HCT116 (cell line): Measurements from ENCODE around the gene ZFP3. TPM values are rescaled to one million over a fixed set of nuclear protein-coding genes. Genes with fewer than 3 reads are reported as not detected.

ENCODE experiments used
- ATAC-seq: fragments of 200-7000 bp; cut with Tn5 transposase; 2 replicates; pipeline ENCODE4 v1.9.1; 2020; ENCODE audit warnings: mild to moderate bottlenecking, moderate library complexity
- BruUV-seq: library from RNA; stranded (reverse); fragments of 400-500 nt; replicated peaks from 2 replicates; lab custom pipeline; 2021; lab: Mats Ljungman, UMichigan
- CTCF ChIA-PET: fragments of 300-600 bp; sonication (Branson Sonifier 250); formaldehyde crosslinking; loops from one replicate; lab custom pipeline; 2021; ENCODE audit warnings: antibody characterized with exemption; lab: Charles Lee
- POLR2A ChIA-PET: fragments of 300-600, 350-600 bp; sonication (Branson Sonifier 250); formaldehyde crosslinking; loops from one replicate; lab custom pipeline; 2021; ENCODE audit warnings: antibody characterized with exemption; lab: Charles Lee
- RAD21 ChIA-PET, 2 experiments: fragments of 300-600 bp; sonication (Branson Sonifier 250); formaldehyde crosslinking; loops; one replicate each; lab custom pipeline; 2023; ENCODE audit warnings: low total read pairs in 2 of 2; ENCODE audit not compliant: uncharacterized antibody in 2 of 2, unreplicated experiment in 2 of 2, low non-redundant PET in 1 of 2; lab: Charles Lee
- DNase-seq: peaks from one replicate; pipeline ENCODE4 v3.0.0-alpha.2; 2010; ENCODE audit warnings: low read depth, low spot score
- H2AFZ ChIP-seq: fragments of 200-600 bp; shearing (Covaris generic), sonication (generic); 2 replicates; pipeline ENCODE4 v1.6.1; 2017; ENCODE audit warnings: low read depth, mixed run types, mixed read lengths, antibody characterized with exemption, low read length; ENCODE audit not compliant: poor library complexity, severe bottlenecking
- H3K27ac ChIP-seq: 2 replicates; pipeline ENCODE4 v1.5.1; 2012; ENCODE audit warnings: low read depth, low read length
- H3K27me3 ChIP-seq: fragments of 200-600 bp; sonication (generic); 2 replicates; pipeline ENCODE4 v1.6.1; 2016; ENCODE audit warnings: mixed run types, low read length, mixed read lengths; ENCODE audit not compliant: insufficient read depth
- H3K36me3 ChIP-seq, 2 experiments: fragments of 200-500 bp in 1 of 2; fragments of 200-600 bp in 1 of 2; sonication (Bioruptor generic) in 1 of 2; sonication (generic) in 1 of 2; 2 replicates each; pipeline versions ENCODE4 v1.5.1 to v1.6.1; 2014 to 2016; ENCODE audit warnings: low read length in 2 of 2, inconsistent platforms in 1 of 2, mixed read lengths in 1 of 2, mixed run types in 1 of 2; ENCODE audit not compliant: insufficient read depth in 2 of 2, control insufficient read depth in 1 of 2
- H3K4me1 ChIP-seq, 2 experiments: fragments of 200-600 bp in 1 of 2; sonication (generic) in 1 of 2; 2 replicates each; pipeline versions ENCODE4 v1.5.1 to v1.6.1; 2012 to 2017; ENCODE audit warnings: low read length in 2 of 2, inconsistent platforms in 1 of 2, mild to moderate bottlenecking in 1 of 2, mixed read lengths in 1 of 2, mixed run types in 1 of 2, moderate library complexity in 1 of 2; ENCODE audit not compliant: insufficient read depth in 2 of 2, control insufficient read depth in 1 of 2
- H3K4me2 ChIP-seq: fragments of 200-600 bp; sonication (generic); 2 replicates; pipeline ENCODE4 v1.6.1; 2017; ENCODE audit warnings: mixed run types, low read length, mixed read lengths
- H3K4me3 ChIP-seq, 2 experiments: fragments of 200-600 bp in 1 of 2; sonication (generic) in 1 of 2; replicated peaks in 1 of 2; 2 replicates each; pipeline ENCODE4 v1.5.1; 2011 to 2016; ENCODE audit warnings: low read length in 2 of 2, control low read depth in 1 of 2, low read depth in 1 of 2, mild to moderate bottlenecking in 1 of 2, mixed read lengths in 1 of 2, mixed run types in 1 of 2
- H3K79me2 ChIP-seq: fragments of 200-600 bp; sonication (generic); 2 replicates; pipeline ENCODE4 v1.6.1; 2017; ENCODE audit warnings: mild to moderate bottlenecking, mixed run types, low read length, moderate library complexity, mixed read lengths; ENCODE audit not compliant: insufficient read depth
- H3K9ac ChIP-seq: fragments of 200-600 bp; sonication (generic); 2 replicates; pipeline ENCODE4 v1.6.1; 2016; ENCODE audit warnings: low read length, mixed read lengths
- H3K9me2 ChIP-seq: fragments of 200-600 bp; sonication (generic), shearing (Covaris generic); 2 replicates; pipeline ENCODE4 v1.6.1; 2017; ENCODE audit warnings: mixed run types, mild to moderate bottlenecking, moderate library complexity; ENCODE audit not compliant: insufficient read depth
- H3K9me3 ChIP-seq, 2 experiments: fragments of 200-500 bp in 1 of 2; fragments of 200-600 bp in 1 of 2; sonication (Bioruptor generic) in 1 of 2; sonication (generic) in 1 of 2; 2 replicates each; pipeline ENCODE4 v1.6.1; 2014 to 2017; ENCODE audit warnings: low read length in 2 of 2, mixed read lengths in 2 of 2, inconsistent platforms in 1 of 2, low read depth in 1 of 2, mild to moderate bottlenecking in 1 of 2, mixed run types in 1 of 2, moderate library complexity in 1 of 2; ENCODE audit not compliant: control insufficient read depth in 1 of 2, insufficient read depth in 1 of 2
- H4K20me1 ChIP-seq: fragments of 200-600 bp; sonication (generic), shearing (Covaris generic); 2 replicates; pipeline ENCODE4 v1.6.1; 2017; ENCODE audit warnings: mixed run types, mild to moderate bottlenecking, moderate library complexity; ENCODE audit not compliant: insufficient read depth
- CBX3 ChIP-seq: IDR thresholded peaks from 2 replicates; pipeline ENCODE4 v1.6.1; 2012; ENCODE audit warnings: low read depth
- CEBPB ChIP-seq: IDR thresholded peaks from 2 replicates; pipeline ENCODE4 v1.6.1; 2012; ENCODE audit warnings: low read depth
- ELF1 ChIP-seq: IDR thresholded peaks from 2 replicates; pipeline ENCODE4 v1.6.1; 2012; ENCODE audit warnings: low read depth, borderline replicate concordance
- JUND ChIP-seq: IDR thresholded peaks from 2 replicates; pipeline ENCODE4 v1.6.1; 2012
- POLR2A ChIP-seq: IDR thresholded peaks from 2 replicates; pipeline ENCODE4 v1.7.0; 2011; ENCODE audit warnings: borderline replicate concordance; ENCODE audit not compliant: insufficient read depth, insufficient read length; ENCODE audit errors: extremely low read depth
- POLR2AphosphoS5 ChIP-seq: IDR thresholded peaks from 2 replicates; pipeline ENCODE4 v1.6.1; 2011; ENCODE audit warnings: mild to moderate bottlenecking, low read depth, low read length, moderate library complexity
- SIN3A ChIP-seq: IDR thresholded peaks from 2 replicates; pipeline ENCODE4 v1.6.1; 2012; ENCODE audit warnings: low read depth
- SP1 ChIP-seq: IDR thresholded peaks from 2 replicates; pipeline ENCODE4 v1.6.1; 2012; ENCODE audit warnings: low read depth
- SRF ChIP-seq: IDR thresholded peaks from 2 replicates; pipeline ENCODE4 v1.6.1; 2012; ENCODE audit warnings: low read depth
- YY1 ChIP-seq: IDR thresholded peaks from 2 replicates; pipeline ENCODE4 v1.6.1; 2011; ENCODE audit warnings: low read length, low read depth, moderate library complexity, mild to moderate bottlenecking; ENCODE audit not compliant: insufficient replicate concordance; ENCODE audit errors: extremely low read depth
- intact Hi-C: fragments of 100-400 bp; cut with micrococcal nuclease; formaldehyde crosslinking; loops from 2 replicates; pipeline ENCODE4 v1.10.0; 2022
- total RNA-seq: library from RNA; stranded (reverse); gene quantifications from one replicate; pipeline ENCODE4 v1.2.1, GENCODE V29; 2021; ENCODE audit not compliant: unreplicated experiment
- TF ChIP-seq, protein P1 (sequence below): IDR thresholded peaks from 2 replicates; pipeline ENCODE4 v1.6.1; 2012; ENCODE audit warnings: low read depth
- TF ChIP-seq, protein P2 (sequence below): IDR thresholded peaks from 2 replicates; pipeline ENCODE4 v1.6.1; 2012
- TF ChIP-seq, protein P3 (sequence below): IDR thresholded peaks from 2 replicates; pipeline ENCODE4 v1.6.1; 2011; ENCODE audit warnings: mild to moderate bottlenecking, low read length, moderate library complexity; ENCODE audit not compliant: insufficient replicate concordance; ENCODE audit errors: extremely low read depth
- TF ChIP-seq, protein P4 (sequence below), 3 experiments: fragments of 200-600 bp in 1 of 3; sonication (generic) in 1 of 3; IDR thresholded peaks in 2 of 3; conservative IDR thresholded peaks in 1 of 3; 2 replicates each; pipeline ENCODE4 v1.5.1; 2012 to 2017; ENCODE audit warnings: low read depth in 2 of 3, low read length in 2 of 3, antibody characterized with exemption in 1 of 3, borderline replicate concordance in 1 of 3, control low read depth in 1 of 3, mild to moderate bottlenecking in 1 of 3, mixed read lengths in 1 of 3, mixed run types in 1 of 3, moderate library complexity in 1 of 3; ENCODE audit not compliant: insufficient read depth in 1 of 3

The ZFP3 gene
- total RNA-seq, 1 experiment from 2014 or later = 0.05 TPM

DNA sequence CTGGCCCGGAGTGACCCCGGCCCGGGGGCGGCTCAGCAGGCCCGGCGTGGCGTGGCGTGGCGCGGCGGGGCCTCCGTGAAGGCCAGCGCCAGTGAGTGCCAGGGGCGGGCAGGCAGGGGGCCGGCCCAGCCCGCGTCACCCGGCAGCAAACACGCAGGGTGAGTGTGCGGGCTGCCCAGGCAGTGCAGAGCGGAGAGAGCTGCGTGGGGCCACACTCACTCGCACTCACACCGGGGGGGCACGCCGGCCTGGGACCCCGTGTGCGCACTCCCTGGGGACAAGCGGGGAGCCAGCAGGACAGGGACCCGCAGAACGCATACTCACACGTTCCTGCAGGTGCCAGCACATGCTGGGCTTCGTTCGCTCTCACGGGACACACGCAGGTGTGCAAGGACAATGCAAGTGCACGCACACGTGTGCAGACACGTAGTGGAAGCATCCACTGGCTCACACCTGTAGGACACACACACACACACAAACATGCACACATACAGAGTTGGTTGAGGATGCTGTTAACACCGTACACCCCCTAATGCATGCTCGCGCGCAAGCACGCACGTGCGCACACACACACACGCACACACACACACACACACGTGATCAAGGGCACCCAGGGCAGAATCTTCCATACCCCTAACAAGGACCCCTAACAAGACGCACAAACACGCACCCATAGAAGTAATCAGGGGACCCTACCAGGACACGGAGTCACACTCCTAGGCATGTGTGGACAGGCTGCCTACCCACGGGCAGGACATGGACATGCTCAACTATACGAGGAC is 45.3 kb downstream of the ZFP3 start:
- DNase-seq (no peak), ATAC-seq (no peak)
- H3K27ac ChIP-seq = no peak overlapping the region
- no peak overlapping the region for H2AFZ ChIP-seq
- H3K79me2 ChIP-seq = no peaks in the 10 kb centered on the region
- no peak overlapping the region for H3K4me3 ChIP-seq
- no TSS peak for BruUV-seq
- 0 out of 2 replicates have a peak, but pooled peaks cover 2% of the 10 kb centered on the region for H3K27me3 ChIP-seq
- no peaks in the 10 kb centered on the region for H4K20me1 ChIP-seq
- TF ChIP-seq SRF = no peak
- TF ChIP-seq SP1 = no peak
- no peak for TF ChIP-seq POLR2A
- TF ChIP-seq, protein P1, sequence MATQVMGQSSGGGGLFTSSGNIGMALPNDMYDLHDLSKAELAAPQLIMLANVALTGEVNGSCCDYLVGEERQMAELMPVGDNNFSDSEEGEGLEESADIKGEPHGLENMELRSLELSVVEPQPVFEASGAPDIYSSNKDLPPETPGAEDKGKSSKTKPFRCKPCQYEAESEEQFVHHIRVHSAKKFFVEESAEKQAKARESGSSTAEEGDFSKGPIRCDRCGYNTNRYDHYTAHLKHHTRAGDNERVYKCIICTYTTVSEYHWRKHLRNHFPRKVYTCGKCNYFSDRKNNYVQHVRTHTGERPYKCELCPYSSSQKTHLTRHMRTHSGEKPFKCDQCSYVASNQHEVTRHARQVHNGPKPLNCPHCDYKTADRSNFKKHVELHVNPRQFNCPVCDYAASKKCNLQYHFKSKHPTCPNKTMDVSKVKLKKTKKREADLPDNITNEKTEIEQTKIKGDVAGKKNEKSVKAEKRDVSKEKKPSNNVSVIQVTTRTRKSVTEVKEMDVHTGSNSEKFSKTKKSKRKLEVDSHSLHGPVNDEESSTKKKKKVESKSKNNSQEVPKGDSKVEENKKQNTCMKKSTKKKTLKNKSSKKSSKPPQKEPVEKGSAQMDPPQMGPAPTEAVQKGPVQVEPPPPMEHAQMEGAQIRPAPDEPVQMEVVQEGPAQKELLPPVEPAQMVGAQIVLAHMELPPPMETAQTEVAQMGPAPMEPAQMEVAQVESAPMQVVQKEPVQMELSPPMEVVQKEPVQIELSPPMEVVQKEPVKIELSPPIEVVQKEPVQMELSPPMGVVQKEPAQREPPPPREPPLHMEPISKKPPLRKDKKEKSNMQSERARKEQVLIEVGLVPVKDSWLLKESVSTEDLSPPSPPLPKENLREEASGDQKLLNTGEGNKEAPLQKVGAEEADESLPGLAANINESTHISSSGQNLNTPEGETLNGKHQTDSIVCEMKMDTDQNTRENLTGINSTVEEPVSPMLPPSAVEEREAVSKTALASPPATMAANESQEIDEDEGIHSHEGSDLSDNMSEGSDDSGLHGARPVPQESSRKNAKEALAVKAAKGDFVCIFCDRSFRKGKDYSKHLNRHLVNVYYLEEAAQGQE = no peak
- TF ChIP-seq YY1 = no peak
- no peak for TF ChIP-seq JUND
- TF ChIP-seq CEBPB = no peak
- TF ChIP-seq POLR2AphosphoS5 = no peak
- TF ChIP-seq SIN3A = no peak
- TF ChIP-seq, protein P2, sequence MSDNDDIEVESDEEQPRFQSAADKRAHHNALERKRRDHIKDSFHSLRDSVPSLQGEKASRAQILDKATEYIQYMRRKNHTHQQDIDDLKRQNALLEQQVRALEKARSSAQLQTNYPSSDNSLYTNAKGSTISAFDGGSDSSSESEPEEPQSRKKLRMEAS = no peak
- no peak for TF ChIP-seq ELF1
- TF ChIP-seq CBX3 = no peak
- TF ChIP-seq, protein P3, sequence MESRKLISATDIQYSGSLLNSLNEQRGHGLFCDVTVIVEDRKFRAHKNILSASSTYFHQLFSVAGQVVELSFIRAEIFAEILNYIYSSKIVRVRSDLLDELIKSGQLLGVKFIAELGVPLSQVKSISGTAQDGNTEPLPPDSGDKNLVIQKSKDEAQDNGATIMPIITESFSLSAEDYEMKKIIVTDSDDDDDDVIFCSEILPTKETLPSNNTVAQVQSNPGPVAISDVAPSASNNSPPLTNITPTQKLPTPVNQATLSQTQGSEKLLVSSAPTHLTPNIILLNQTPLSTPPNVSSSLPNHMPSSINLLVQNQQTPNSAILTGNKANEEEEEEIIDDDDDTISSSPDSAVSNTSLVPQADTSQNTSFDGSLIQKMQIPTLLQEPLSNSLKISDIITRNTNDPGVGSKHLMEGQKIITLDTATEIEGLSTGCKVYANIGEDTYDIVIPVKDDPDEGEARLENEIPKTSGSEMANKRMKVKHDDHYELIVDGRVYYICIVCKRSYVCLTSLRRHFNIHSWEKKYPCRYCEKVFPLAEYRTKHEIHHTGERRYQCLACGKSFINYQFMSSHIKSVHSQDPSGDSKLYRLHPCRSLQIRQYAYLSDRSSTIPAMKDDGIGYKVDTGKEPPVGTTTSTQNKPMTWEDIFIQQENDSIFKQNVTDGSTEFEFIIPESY = no peak
- TF ChIP-seq, protein P4, sequence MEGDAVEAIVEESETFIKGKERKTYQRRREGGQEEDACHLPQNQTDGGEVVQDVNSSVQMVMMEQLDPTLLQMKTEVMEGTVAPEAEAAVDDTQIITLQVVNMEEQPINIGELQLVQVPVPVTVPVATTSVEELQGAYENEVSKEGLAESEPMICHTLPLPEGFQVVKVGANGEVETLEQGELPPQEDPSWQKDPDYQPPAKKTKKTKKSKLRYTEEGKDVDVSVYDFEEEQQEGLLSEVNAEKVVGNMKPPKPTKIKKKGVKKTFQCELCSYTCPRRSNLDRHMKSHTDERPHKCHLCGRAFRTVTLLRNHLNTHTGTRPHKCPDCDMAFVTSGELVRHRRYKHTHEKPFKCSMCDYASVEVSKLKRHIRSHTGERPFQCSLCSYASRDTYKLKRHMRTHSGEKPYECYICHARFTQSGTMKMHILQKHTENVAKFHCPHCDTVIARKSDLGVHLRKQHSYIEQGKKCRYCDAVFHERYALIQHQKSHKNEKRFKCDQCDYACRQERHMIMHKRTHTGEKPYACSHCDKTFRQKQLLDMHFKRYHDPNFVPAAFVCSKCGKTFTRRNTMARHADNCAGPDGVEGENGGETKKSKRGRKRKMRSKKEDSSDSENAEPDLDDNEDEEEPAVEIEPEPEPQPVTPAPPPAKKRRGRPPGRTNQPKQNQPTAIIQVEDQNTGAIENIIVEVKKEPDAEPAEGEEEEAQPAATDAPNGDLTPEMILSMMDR (IDR thresholded peaks at IDR 0.05 in 2 of 3, conservative IDR thresholded peaks at IDR 0.05 in 1 of 3; ENCODE audit: borderline replicate concordance in 1 of 3, insufficient read depth in 1 of 3, low read depth in 2 of 3, low read length in 2 of 3) = no peak
- no peak overlapping the region for H3K9ac ChIP-seq
- H3K9me2 ChIP-seq = no peaks in the 10 kb centered on the region
- no peaks in the 10 kb centered on the region for H3K36me3 ChIP-seq
- POLR2A ChIA-PET = no interaction called here
- intact Hi-C loops = no loop called here
- CTCF ChIA-PET = no interaction called here
- no peaks in the 10 kb centered on the region for H3K9me3 ChIP-seq
- H3K4me1 ChIP-seq = no peaks in the 10 kb centered on the region
- no peak overlapping the region for H3K4me2 ChIP-seq
- RAD21 ChIA-PET = no interaction called here
